DMS79 treated with DMSO at 0.1 percent for 48 hours (cell line): ENCODE measurements around the gene IRF7.
"Not testable (repeated sequence)": the region's sequence is repeated elsewhere in the genome, so short reads cannot be mapped to it uniquely, and the experiment has no call there.

Experiments used
- DNase-seq: peaks from one replicate; lab custom pipeline; 2025; lab: John Stamatoyannopoulos, UW

IRF7 gene

DNA sequence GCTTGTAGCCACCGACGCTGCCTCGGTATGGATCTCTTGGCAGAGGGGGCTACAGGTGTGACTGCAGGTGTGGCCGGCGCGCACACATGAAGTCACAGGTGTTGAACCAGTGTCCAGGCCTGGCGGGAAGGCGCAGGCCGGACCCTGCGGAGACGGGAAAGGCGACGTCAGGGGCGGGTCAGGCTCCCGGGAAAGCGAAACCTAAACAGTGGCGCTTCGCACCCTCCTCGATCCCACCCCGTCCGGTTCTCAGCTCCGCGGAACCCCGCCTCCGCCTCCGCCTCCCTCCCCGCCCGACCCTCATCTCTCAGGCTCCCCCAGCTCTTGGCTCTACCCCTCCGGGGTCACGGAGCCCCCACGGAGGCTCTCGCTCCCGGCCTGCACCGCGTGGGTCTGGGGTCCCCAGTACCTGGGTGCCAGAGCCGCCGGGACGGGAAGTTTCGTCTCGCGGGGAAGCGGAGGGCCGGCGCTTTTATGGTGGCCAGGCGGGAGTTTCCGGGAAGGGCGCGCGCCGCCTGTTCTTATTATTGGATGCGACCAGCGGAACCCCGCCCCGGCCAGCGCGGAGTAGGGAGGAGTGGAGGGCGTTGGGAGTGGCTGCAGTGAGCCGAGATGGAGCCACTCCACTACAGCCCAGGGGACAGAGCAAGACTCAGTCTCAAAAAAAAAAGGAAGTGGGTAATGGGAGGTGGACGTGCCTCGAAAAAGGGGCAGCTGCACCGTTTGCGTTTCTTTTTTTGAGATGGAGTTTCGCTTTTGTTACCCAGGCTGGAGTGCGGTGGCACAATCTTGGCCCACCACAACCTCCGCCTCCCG, at the start of gene IRF7:
Gene IRF7 (minus strand): TSS at position 447 of the 816 bp plus-strand sequence. CDS start 586 bp downstream, outside the sequence.
- DNase-seq, result peak; percentile 72

- DNase-seq, result no peak
Measured at GRCh38 chr11:665062-665703, 49.4 kb upstream of the IRF7 start.

- DNase-seq, result no peak
Measured at GRCh38 chr11:662689-663274, 47.0 kb upstream of the IRF7 start.

- no peak for DNase-seq
Measured at GRCh38 chr11:660681-661444, 45.1 kb upstream of the IRF7 start.

GRCh38 chr11:660281-660680, 44.5 kb upstream of the IRF7 start:
- DNase-seq, result no peak

DNA sequence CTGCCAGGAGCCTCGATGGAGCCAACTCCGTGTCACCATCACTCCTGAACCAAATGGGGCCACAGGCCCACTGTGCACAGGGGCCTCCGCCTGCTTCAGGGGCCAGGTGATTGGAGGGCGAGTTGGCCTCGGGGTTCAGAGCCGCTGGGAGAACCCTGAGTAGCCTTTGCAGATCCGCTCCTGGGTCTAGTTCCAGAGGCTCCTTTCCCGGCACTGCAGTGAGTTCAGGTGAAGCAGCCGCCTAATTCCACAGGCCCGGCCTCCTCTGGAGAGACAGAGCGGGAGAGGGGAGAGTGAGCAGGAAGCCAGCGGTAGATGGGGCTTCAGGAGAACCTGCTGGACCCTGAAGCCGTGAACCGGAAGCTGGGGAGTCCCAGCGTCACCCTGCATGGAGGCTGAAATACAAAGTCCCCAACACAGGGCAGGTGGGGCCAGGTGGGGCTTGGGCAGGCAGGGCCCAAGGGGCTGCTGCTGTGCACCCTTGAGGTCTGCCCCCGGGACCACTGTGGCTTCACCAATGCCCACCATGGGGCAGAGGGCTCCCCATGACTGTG, 43.9 kb upstream of the IRF7 start:
- no peak for DNase-seq

DNA sequence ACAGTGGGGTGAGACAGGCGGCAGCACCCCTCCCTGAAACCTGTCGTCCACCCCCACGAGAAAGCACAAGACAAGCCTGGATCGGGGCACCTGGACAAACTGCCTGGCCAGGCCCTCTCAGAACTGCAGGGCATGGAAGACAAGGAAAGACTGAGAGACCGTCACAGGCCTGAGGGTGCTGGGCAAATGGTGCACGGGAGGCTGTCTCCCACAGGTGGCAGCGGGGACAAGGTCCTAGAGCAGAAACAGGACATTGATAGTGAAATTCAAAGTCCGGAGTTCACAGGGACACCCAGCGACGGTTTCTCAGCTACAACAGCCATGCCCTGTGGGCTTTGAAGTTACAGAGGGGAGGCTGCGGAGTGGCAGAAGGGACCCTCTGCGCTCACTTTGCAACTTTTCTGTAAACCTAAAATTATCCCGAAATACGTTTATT, 42.0 kb upstream of the IRF7 start:
- no peak for DNase-seq

GRCh38 chr11:656866-657265, 41.1 kb upstream of the IRF7 start:
- DNase-seq, result no peak

DNA sequence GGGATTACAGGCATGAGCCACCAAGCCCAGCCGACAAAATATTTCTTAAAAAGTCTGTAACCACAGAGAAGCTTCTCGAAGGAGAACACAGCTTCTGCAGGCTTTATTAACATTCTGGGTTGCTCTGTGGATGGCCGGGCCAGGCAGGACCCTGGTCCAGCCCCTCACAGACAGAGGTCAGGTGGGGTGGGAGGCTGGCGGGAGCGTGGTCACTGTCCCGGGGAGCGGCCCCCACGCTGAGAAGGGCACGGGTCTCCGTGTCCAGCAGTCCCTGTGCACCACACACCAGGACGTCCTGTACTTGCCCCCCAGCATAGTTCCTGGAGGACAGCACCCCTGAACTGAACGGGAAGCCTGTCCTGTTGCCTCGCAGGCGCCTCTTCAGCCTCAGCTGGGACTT, 40.7 kb upstream of the IRF7 start:
- no peak for DNase-seq

GRCh38 chr11:655036-655726, 39.4 kb upstream of the IRF7 start:
- no peak for DNase-seq

DNA sequence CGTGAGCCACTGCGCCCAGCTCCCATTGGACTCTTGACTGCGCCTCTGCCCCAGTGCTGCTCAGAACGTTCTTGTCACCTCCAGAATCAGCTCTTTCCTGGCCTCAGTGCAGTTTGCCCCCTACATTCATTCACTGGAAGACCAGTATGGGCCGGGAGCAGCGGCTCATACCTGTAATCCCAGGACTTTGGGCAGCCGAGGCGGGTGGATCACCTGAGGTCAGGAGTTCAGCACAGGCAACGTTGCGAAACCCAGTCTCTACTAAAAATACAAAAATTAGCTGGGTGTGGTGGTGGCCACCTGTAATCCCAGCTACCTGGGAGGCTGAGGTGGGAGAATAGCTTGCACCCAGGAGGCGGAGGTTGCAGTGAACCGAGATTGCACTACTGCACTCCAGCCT, 38.7 kb upstream of the IRF7 start:
- not testable (repeated sequence) for DNase-seq

GRCh38 chr11:653837-654236, 38.1 kb upstream of the IRF7 start:
- no peak for DNase-seq

DNA sequence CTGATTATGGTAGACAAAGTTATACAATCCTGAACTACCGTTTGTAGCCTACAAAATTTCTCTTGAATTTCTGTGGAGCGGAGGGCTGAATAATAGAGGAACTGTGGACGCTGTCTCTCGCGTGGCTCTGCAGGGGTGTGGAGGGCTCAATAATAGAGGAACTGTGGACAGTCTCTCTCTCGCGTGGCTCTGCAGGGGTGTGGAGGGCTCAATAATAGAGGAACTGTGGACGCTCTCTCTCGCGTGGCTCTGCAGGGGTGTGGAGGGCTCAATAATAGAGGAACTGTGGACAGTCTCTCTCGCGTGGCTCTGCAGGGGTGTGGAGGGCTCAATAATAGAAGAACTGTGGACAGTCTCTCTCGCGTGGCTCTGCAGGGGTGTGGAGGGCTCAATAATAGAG, 37.4 kb upstream of the IRF7 start:
- not testable (repeated sequence) for DNase-seq

DNA sequence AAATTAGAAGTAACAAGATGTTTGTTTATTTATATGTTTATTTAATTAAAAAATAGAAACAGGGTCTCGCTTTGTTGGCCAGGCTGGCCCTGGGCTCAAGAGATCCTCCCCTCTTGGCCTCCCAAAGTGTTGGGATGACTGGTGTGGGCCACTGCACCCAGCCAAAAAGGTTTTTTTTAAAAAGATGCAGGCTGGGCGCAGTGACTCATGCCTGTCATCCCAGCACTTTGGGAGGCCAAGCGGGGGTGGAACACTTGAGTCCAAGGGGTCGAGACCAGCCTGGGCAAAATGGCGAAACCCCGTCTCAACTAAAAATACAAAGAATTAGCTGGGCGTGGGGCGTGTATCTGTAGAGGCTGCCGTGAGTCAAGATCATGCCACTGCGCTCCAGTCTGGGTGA, 34.7 kb upstream of the IRF7 start:
- DNase-seq, result no peak

GRCh38 chr11:647672-648158, 32.0 kb upstream of the IRF7 start:
- DNase-seq, result not testable (repeated sequence)

- no peak for DNase-seq
Measured at GRCh38 chr11:646214-646613, 30.5 kb upstream of the IRF7 start.

DNA sequence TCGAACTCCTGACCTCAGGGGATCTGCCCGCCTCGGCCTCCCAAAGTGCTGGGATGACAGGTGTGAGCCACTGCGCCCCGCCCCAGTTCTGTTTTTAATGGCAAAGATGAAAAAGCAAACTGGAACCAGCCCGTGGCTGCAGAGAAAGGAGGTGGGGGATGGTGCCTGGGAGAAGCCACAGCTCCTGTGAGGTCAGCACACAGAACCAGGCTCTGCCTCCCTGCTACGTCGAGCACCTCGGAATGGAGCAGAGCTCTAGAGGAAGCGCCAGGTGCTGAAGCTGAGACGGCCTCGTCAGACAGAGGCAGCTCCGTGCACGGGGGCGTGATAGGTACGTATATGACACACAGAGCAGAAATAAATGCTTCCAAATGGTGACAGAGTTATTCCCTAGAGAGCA, 29.8 kb upstream of the IRF7 start:
- no peak for DNase-seq

DNA sequence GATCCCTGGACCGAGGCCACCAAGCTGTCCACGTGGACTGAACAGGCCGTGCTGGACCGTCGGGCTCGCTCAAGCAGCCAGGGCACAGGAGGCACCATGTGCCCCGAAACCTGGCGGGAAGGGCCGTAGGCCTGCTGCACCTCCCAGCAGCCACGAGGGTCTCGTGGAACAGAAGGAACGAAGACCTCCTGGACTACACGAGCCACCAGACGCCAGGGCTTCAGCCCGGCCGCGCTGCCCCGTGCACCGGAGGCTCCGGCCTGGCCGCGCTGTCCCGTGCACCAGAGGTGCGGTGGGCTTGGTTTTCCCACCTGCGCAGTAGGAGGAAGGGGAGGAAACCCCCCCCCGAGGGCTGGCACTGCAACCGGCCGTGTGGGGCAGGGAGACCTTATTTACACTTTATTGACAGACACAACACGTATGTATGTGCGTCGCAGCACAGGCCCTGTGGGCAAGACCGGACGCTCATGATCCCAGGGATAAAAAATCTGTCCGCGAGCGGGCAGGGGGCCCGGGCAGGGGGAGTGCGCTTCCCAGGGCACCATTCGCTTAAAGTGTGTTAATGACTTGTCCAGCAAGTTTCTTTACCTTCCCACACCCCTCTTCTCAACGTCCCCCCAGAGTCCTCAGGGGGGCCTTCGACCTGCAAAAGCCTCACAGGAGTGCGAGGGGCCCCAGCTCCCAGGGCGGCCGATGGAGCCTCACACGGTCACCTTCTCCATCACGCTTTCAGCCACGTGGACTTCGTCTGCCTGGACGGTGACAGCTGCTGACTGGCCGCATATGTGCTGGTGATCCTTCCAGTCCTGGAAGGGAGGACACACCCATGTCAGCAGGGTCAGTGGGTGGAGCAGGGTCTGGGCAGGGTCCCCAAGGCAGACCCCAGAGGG, 28.3 kb upstream of the IRF7 start:
- no peak for DNase-seq

GRCh38 chr11:643366-643765, 27.6 kb upstream of the IRF7 start:
- DNase-seq, result no peak

DNA sequence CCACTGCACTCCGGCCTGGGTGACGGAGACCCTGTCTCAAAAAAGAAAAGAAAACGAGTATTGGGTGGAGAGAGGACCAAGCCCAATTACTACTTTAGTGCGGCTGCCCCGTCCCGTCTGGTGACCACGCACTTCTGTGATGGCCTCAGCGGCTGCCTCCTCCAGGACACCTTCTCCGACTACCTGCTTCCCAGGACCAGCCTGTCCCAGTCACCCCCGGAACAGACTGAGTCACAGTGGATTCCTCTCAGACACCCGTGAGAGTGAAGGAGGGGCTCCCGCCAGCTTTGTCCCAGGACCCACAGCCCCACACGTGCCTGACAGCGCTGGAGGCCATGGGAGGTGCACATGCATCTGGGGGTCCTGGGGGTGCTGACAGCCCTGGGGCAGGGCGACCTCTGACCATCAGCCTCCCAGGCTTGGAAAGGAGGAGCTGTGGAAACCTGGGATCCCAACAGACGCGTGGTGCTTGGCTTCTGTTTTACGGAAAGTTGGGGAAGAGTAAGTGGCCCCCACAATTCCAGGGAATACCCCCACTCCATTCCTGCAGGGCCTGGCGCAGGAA, 26.1 kb upstream of the IRF7 start:
- DNase-seq, result no peak
